Measurements from ENCODE around the gene TMEM19. TPM values are rescaled to one million over a fixed set of nuclear protein-coding genes. Genes with fewer than 3 reads are reported as not detected.

Gene TMEM19
- total and polyA plus RNA-seq, 2 experiments from 2014 or later, result 12.1 to 12.7 TPM

DNA sequence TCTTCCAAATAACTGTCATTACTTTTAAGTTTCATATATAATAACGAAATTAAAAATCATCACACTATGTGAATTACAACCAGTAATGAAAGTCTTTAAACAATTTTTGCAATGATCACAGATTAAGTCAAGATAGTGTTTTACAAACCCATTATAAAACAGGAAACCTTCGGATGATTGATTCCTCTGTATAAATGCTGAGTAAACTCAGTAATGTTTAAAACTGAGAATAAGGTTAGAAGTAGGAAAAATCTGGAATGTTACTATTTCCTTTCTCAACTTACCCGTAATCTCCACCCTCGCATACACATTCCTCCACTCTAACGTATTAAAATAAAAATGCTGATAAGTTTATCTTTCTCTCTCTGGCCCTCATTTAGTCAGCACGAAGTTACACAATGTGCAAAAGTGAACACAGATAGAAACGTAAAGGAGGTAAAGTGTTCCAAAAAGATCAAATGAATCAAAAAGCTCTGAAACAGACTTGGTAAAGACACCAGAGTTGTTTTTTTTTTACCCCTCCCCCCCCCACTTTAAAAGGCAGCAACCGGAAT is 23.8 kb upstream of the TMEM19 start:
- TF ChIP-seq, protein P1, sequence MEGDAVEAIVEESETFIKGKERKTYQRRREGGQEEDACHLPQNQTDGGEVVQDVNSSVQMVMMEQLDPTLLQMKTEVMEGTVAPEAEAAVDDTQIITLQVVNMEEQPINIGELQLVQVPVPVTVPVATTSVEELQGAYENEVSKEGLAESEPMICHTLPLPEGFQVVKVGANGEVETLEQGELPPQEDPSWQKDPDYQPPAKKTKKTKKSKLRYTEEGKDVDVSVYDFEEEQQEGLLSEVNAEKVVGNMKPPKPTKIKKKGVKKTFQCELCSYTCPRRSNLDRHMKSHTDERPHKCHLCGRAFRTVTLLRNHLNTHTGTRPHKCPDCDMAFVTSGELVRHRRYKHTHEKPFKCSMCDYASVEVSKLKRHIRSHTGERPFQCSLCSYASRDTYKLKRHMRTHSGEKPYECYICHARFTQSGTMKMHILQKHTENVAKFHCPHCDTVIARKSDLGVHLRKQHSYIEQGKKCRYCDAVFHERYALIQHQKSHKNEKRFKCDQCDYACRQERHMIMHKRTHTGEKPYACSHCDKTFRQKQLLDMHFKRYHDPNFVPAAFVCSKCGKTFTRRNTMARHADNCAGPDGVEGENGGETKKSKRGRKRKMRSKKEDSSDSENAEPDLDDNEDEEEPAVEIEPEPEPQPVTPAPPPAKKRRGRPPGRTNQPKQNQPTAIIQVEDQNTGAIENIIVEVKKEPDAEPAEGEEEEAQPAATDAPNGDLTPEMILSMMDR (IDR thresholded peaks at IDR 0.05; ENCODE audit: low read depth, low read length), result no peak
- Histone ChIP-seq H3K27ac (peak overlapping the region; percentile 98), H3K36me3 (peaks cover 27% of the 10 kb centered on the region), H3K27me3 (no peaks in the 10 kb centered on the region), H3K9me3 (ENCODE audit: low read depth) (no peaks in the 10 kb centered on the region), H3K4me1 (ENCODE audit: low read depth) (peaks cover 10% of the 10 kb centered on the region), H3K4me3 (peak overlapping the region; percentile 78)
- peak in 1 of 2 donors; percentile 80 for DNase-seq (ENCODE audit: low read depth in 1 of 2, low spot score in 1 of 2)

DNA sequence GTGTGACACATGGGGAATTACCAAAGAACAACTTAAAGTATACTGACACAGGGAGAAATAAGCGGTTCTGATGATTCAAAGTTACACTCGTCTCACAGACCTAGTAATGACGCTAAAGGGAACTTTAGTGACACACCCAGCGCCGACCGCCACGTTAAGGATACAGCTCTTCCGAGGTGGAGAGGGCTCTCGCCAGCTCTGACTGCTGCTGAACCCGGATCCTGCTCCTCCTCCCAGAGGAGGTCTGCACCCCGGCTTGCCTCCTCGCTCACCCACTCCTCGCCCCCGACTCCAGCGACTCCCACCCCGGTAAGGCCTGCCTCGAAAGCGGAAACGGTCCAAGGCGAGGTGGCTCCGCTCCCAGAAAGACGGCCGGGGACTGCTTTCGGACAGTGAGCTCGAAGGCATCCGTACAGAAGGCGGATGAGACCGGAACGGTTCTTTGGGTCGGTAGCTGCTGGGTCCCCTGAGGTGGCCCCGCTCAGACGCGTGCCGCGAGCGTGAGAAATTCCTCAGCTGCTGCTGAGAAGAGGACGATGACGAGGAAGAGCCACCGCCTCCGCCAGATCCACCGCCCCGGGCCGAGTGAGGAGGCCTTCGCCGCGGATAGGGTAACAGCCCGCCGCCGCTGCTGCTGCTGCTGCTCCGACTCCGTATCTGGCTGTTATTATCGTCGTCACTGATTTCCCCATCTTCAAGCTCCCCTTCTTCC is 22.9 kb upstream of the TMEM19 start:
- Histone ChIP-seq H3K4me1 (ENCODE audit: low read depth) (peaks cover 10% of the 10 kb centered on the region), H3K36me3 (peaks cover 19% of the 10 kb centered on the region), H3K9me3 (ENCODE audit: low read depth) (no peaks in the 10 kb centered on the region), H3K27ac (peak overlapping the region; percentile 98), H3K27me3 (no peaks in the 10 kb centered on the region), H3K4me3 (peak overlapping the region; percentile 78)
- TF ChIP-seq, protein P1 (IDR thresholded peaks at IDR 0.05; ENCODE audit: low read depth, low read length), result no peak
- peak; percentile 55 to 80 for DNase-seq (ENCODE audit: low read depth in 1 of 2, low spot score in 1 of 2)

DNA sequence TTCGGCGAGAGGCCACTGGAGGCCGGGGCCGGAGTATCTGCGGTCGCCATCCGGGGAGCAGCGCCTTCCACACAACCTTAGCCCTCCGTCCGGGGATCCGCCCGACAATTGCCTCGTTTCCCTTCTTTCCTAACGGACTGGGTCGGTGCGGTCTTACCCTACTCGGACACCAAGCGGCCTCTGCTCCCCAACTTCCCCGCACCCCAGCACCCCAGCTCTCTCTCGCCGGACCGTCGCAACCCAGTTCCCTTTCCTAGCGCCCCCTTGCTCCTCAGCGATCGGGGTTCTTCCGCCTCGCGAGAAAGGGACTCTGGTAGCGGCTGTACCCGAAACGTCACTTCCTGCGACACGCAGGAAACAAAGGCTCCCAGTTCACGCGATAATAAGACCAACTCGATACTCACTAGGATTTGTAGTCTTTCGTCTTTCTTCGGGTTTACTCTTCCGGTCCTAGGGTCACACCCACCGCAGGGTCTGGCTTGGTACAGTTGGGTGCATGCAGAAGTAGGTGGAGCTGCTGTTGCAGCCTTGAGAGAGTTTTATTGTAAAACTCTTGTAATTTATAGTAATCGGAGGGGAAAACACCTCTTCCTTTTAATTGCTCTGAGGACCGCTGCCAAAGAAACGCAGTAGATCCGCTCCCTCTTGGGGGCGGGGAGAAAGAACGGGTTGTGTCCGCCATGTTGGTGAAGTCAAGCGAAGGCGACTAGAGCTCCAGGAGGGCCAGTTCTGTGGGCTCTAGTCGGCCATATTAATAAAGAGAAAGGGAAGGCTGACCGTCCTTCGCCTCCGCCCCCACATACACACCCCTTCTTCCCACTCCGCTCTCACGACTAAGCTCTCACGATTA is 22.1 kb upstream of the TMEM19 start, which contains the start of the genes THAP2 and ZFC3H1:
Gene THAP2, plus strand, starts transcription at position 741 of the 850 bp plus-strand sequence. CDS start 209 bp downstream, outside the sequence.
Gene ZFC3H1, minus strand, starts transcription at position 288 of the 850 bp plus-strand sequence. Its CDS starts 238 bp downstream, at position 50.
- peak within 1 kb of the TSS; percentile 98 for H3K27ac ChIP-seq
- peaks cover 10% of the 10 kb centered on the region for H3K4me1 ChIP-seq (ENCODE audit: low read depth)
- H3K27me3 ChIP-seq, result no peaks in the 10 kb centered on the region
- peaks cover 14% of the 10 kb centered on the region for H3K36me3 ChIP-seq
- TF ChIP-seq, protein P1 (IDR thresholded peaks at IDR 0.05; ENCODE audit: low read depth, low read length), result peak; percentile 33
- peak within 1 kb of the TSS; percentile 78 for H3K4me3 ChIP-seq
- DNase-seq (ENCODE audit: low read depth in 1 of 2, low spot score in 1 of 2), result peak; percentile 98 to 99
- no peaks in the 10 kb centered on the region for H3K9me3 ChIP-seq (ENCODE audit: low read depth)

DNA sequence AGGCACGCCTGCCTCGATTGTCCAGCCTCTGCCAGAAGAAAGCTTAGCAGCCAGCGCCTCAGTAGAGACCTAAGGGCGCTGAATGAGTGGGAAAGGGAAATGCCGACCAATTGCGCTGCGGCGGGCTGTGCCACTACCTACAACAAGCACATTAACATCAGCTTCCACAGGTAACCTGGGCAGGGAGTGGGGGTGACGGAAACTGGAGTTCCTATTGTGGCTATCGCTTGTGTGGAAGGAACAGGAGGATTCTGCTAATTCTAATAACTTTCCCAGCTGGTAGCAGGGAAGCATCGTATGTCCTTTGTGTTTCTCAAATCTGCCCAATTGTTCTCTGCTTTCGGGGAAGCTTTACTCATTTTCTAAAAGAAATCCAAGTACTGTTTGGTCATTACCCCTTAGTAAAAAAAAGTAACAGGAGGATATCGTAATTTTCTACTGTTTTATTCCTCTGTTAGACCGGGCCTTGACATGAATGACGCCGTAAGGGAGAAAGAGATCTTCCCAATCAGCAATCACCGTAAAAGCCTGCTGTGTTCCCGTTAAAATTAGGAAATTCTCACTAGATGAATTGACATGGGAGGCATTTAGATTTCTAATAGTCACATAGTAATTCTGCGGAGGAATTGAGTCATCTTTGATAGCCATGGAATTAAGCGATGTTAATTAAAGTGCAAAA is 21.3 kb upstream of the TMEM19 start:
- Histone ChIP-seq H3K4me1 (ENCODE audit: low read depth) (peaks cover 10% of the 10 kb centered on the region), H3K4me3 (peak overlapping the region; percentile 78), H3K27ac (peak overlapping the region; percentile 98), H3K9me3 (ENCODE audit: low read depth) (no peaks in the 10 kb centered on the region), H3K27me3 (no peaks in the 10 kb centered on the region), H3K36me3 (peaks cover 7% of the 10 kb centered on the region)
- DNase-seq (ENCODE audit: low read depth in 1 of 2, low spot score in 1 of 2), result peak in 1 of 2 donors; percentile 21
- TF ChIP-seq, protein P1 (IDR thresholded peaks at IDR 0.05; ENCODE audit: low read depth, low read length), result no peak

DNA sequence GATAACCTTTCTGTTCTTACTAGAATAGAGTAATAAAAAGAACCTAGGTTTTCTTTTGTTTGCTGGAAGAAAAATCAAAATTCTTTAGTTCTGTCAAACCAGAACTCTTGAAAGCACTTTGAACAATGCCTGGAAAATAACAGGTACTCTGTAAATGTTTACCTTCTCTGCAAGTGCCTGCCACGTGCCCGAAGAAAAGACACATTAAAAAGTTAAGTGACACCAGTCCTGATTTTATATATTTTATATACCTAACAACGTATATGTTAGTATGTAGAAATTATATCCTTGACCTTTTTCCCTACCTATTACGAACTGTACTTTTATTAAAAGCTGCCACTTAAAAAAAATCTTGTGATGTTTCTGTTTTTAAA is 20.8 kb upstream of the TMEM19 start:
- peak overlapping the region; percentile 78 for H3K4me3 ChIP-seq
- H3K27ac ChIP-seq, result peak overlapping the region; percentile 98
- peaks cover 10% of the 10 kb centered on the region for H3K4me1 ChIP-seq (ENCODE audit: low read depth)
- peaks cover 2% of the 10 kb centered on the region for H3K36me3 ChIP-seq
- no peaks in the 10 kb centered on the region for H3K27me3 ChIP-seq
- TF ChIP-seq, protein P1 (IDR thresholded peaks at IDR 0.05; ENCODE audit: low read depth, low read length), result no peak
- H3K9me3 ChIP-seq (ENCODE audit: low read depth), result no peaks in the 10 kb centered on the region
- DNase-seq (ENCODE audit: low read depth in 1 of 2, low spot score in 1 of 2), result no peak
